ENCODE data around the gene VAMP7.
"Not testable (repeated sequence)": the region's sequence is repeated elsewhere in the genome, so short reads cannot be mapped to it uniquely, and the experiment has no call there.

The VAMP7 gene

GRCh38 chrX:155986995-155987394, 105.8 kb downstream of the VAMP7 start:
- DNase-seq (ENCODE audit: low read depth in 2 of 3, low spot score in 2 of 3) = not testable (repeated sequence)

GRCh38 chrX:155988859-155989258, 107.7 kb downstream of the VAMP7 start:
- DNase-seq (ENCODE audit: low read depth in 2 of 3, low spot score in 2 of 3) = no peak

Data from activated CD8-positive, alpha-beta memory T cell treated with anti-CD3 and anti-CD28 coated beads for 48 hours (primary cell).